HG03280 (cell line): ENCODE measurements around the gene SHROOM3.

Experiments used
- ATAC-seq: cut with Tn5 transposase; IDR thresholded peaks from one replicate; pipeline ENCODE4 v1.9.1; 2021; ENCODE audit warnings: mild to moderate bottlenecking, moderate library complexity; ENCODE audit not compliant: unreplicated experiment

SHROOM3 gene

DNA sequence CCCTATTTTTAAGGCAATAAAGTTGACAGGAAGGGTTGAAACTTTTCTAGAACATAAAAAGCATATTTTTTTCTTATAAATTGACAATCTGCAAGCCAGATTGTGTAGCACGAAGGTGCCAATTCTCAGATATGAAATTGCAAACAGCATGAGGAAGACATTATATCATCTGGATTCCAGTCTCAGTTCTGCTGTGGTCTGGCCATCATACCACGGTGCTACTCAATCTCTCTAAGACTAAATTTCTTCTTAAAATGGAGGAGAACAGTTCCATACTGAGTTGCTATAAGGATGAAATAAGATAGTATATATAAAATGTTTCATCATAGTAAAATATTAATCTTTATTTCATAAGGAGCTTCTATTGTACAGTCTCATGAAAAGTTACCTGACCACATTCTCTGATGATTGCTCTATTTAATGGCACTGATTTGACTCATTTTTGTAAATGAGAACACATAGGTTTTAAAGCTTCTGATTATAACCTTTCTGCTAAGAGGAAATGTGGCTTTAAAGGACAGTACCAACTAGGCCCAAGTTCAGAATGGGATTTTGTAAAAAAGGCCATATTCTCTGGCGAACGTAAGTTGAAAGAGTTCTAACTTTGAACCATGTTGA, 127.9 kb downstream of the SHROOM3 start:
- no peak for ATAC-seq

- ATAC-seq, result no peak
Observed at GRCh38 chr4:76563454-76564122, 128.6 kb downstream of the SHROOM3 start.

DNA sequence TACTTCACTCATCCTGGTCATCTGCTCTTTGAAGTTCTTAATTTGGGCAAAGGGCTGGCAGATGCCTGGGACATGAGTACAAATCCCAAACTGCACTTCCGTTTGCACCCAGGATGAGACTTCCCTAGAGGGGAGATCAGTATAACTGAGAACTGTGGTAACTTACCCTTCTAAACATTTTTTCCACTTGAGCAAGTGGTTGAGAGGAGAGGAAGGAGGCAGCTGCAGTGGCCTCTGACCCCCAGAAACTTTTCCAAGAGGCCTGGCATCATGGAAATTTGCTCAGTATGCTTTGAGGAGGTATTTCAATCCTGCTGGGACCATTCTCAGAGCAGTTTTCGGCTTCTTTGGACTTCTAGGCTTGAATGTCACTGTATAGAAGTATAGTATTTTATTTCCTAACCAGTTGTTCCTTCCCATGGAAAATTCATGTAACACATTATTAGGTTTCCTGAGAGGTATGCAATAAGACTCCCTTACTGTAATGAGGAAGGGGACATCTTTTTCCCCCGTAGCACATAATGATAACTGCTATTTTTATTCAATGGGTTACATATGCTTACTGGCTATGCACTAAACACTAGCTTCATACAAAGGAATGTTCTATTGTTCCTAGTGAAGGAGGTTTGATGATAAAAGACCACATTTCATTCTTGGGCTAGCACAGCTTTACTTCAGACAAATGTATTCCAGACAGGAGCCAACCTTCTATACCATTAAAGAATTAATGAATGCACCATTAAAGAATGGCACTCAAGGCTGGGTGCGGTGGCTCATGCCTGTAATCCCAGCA, 129.3 kb downstream of the SHROOM3 start:
- no peak for ATAC-seq

DNA sequence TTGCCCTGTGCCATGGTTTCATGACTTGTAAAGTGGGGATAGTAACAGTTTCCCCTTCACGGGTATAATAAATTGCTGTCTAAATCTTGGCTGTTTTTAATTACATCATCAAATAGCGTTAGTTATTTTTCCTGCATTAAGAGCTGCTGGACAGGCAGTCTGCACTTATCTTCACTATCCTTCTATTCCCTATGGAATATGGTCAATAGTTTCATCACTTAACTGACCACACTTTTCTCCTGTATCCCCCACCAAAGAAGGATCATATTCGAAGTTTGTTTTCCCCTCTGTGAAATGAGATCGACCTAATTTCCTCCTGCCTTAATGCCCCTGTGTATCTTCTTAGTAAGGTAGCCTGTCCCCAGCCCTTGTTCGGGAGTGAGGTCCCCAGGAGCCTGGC, 133.2 kb downstream of the SHROOM3 start:
- ATAC-seq, result no peak

GRCh38 chr4:76569225-76569624, 134.2 kb downstream of the SHROOM3 start:
- ATAC-seq, result no peak

DNA sequence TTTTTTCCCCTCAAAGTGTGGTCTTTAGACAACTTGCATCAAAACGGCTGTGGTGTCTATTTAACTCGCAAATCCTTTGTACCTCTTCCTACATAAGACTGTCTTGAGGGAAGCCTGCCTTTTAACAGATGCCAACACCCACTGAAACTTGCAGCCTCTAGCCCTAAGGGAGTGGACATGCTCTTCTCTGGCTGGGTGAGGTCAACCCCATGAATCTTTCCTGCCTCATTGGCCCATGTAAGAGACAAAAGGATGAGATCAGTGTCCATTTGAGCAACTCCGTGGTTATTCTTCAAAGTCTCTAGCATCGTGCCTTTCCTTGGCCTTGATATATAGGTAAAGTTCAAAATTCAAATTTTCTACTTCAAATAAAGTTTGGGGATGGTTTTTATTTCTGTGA, 134.7 kb downstream of the SHROOM3 start:
- ATAC-seq, result no peak

GRCh38 chr4:76570141-76570973, 135.3 kb downstream of the SHROOM3 start:
- no peak for ATAC-seq

GRCh38 chr4:76571274-76571673, 136.2 kb downstream of the SHROOM3 start:
- no peak for ATAC-seq

- ATAC-seq, result no peak
Observed at GRCh38 chr4:76572224-76572623, 137.2 kb downstream of the SHROOM3 start.

- ATAC-seq, result no peak
Observed at GRCh38 chr4:76576824-76577223, 141.8 kb downstream of the SHROOM3 start.

GRCh38 chr4:76578002-76578560, 143.1 kb downstream of the SHROOM3 start:
- no peak for ATAC-seq

- no peak for ATAC-seq
Observed at GRCh38 chr4:76579596-76580375, 144.8 kb downstream of the SHROOM3 start.

DNA sequence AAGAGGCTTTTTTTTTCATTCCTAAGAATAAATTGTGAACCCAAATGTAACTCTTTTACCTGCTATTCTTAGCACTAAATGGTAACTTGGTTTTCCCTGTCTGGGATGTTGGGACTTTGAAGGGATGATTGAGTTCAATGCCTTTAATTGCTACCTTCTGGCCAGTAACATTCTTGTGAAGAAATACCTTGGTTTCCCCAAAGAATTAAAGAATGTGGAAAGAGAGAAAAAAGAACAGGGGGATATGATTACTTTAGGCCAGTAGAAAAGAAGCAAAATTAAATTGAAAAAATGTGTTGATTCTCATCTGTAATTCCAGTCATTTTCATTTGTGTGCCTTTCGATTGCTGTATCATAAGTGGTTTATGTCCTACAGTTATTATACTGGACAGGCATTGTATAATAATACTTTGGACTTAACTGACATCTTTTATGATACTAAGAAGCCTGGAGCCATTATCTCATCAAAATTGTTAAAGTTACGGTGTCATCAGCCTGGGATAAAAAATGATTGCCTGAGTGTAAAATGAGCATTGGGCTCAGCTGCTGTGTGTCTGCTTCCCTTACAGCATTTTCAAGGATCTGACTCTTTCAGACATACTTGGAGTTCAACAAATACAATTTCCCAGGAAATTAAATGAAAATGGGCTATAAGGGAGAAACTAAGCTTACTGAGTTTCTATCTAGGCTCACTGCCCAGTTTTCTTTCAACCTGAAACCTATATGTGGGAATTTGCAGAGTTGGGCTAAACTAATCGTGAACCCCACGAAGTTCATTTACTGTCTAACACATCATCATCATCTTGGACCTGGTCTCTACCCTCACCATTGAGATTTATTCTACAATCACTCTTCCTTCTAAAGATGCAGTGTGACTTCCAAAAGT, 146.3 kb downstream of the SHROOM3 start:
- ATAC-seq, result no peak

- ATAC-seq, result no peak
Observed at GRCh38 chr4:76582074-76582816, 147.2 kb downstream of the SHROOM3 start.

DNA sequence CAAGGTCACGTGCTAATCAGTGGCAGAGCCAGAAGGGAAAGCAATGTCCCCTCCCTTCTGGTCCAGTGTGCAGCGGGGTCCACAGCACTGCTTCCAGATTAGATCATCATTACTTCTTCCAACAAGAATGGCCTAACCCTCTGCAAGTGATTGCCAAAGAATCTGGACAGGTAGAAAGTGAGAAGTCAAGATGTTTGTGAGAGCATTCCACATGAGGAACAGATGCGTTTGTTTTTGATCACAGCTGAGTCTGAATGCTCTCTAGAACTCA, 147.7 kb downstream of the SHROOM3 start:
- ATAC-seq, result no peak

- ATAC-seq, result no peak
Observed at GRCh38 chr4:76584241-76585152, 149.5 kb downstream of the SHROOM3 start.

DNA sequence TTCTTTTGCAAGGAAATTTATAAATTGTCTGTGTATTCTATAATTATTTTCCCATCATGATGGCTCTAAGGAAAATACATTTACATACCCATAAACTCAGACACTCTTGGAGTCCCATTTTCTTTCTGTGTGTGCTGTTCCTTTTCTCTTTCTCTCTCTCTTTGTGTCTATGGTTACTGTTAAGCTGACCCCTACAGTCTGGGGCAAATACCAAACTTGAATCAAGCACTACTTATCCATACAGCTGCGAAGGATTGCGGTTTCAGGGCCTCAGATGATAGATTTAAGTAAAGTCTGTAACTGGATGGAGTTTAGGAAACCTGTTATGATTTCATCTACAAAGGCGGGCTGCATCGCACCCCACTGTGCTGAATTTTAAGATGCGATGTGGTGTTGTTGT, 150.2 kb downstream of the SHROOM3 start:
- no peak for ATAC-seq
